Measurements from ENCODE around the gene C11orf68. TPM values are rescaled to one million over a fixed set of nuclear protein-coding genes. Genes with fewer than 3 reads are reported as not detected.

Gene C11orf68
- polyA plus RNA-seq (2011; rRNA removed) (49.8 and 81.9 TPM in 2 replicates), polyA minus RNA-seq (2011; rRNA and poly(A)+ RNA removed) (47.9 and 68.0 TPM in 2 replicates)

- CTCF ChIA-PET = interaction anchor here (1.0 to 4.8 kb wide), 4 partner anchors 15 to 138 kb away, joined by 3 to 60 read pairs (median 6); partner anchors contain the start of genes CCDC85B and FIBP
- Histone ChIP-seq H3K4me3 (ENCODE audit: low read depth, low read length) (peak within 1 kb of the TSS; percentile 87), H3K27me3 (ENCODE audit: control insufficient read depth, insufficient read depth, low read length) (no peaks in the 10 kb centered on the region), H3K36me3 (ENCODE audit: control insufficient read depth, insufficient read depth, low read length) (peaks cover 12% of the 10 kb centered on the region)
- TF ChIP-seq CTCF (IDR thresholded peaks at IDR 0.05; ENCODE audit: insufficient read depth, low read depth, low read length) = no peak
- POLR2A ChIA-PET = no interaction called here
- no peak for DNase-seq (ENCODE audit: low read depth)
These were observed at the start of gene C11orf68 for GRCh38 chr11:65918211-65919140. Gene C11orf68 (minus strand): TSS chr11:65919062. CDS start chr11:65919031, 31 bp downstream.

GRCh38 chr11:65967329-65967934, 48.6 kb upstream of the C11orf68 start:
- POLR2A ChIA-PET = no interaction called here
- TF ChIP-seq CTCF (IDR thresholded peaks at IDR 0.05; ENCODE audit: insufficient read depth, low read depth, low read length) = no peak
- H3K27me3 ChIP-seq (ENCODE audit: control insufficient read depth, insufficient read depth, low read length) = no peaks in the 10 kb centered on the region
- H3K4me3 ChIP-seq (ENCODE audit: low read depth, low read length) = no peak overlapping the region
- H3K36me3 ChIP-seq (ENCODE audit: control insufficient read depth, insufficient read depth, low read length) = peaks cover 43% of the 10 kb centered on the region
- DNase-seq (ENCODE audit: low read depth) = no peak
- CTCF ChIA-PET = no interaction called here

GRCh38 chr11:65965986-65966762, 47.3 kb upstream of the C11orf68 start:
- no peaks in the 10 kb centered on the region for H3K27me3 ChIP-seq (ENCODE audit: control insufficient read depth, insufficient read depth, low read length)
- ChIA-PET CTCF (interaction anchor here (0.9 to 1.4 kb wide), 3 partner anchors 10 to 82 kb away, joined by 4 to 6 read pairs (median 4); partner anchors contain the start of gene FIBP), POLR2A (no interaction called here)
- DNase-seq (ENCODE audit: low read depth) = no peak
- H3K4me3 ChIP-seq (ENCODE audit: low read depth, low read length) = no peak overlapping the region
- H3K36me3 ChIP-seq (ENCODE audit: control insufficient read depth, insufficient read depth, low read length) = peaks cover 43% of the 10 kb centered on the region
- no peak for TF ChIP-seq CTCF (IDR thresholded peaks at IDR 0.05; ENCODE audit: insufficient read depth, low read depth, low read length)

- no peak for DNase-seq (ENCODE audit: low read depth)
- TF ChIP-seq CTCF (IDR thresholded peaks at IDR 0.05; ENCODE audit: insufficient read depth, low read depth, low read length) = no peak
- H3K36me3 ChIP-seq (ENCODE audit: control insufficient read depth, insufficient read depth, low read length) = peaks cover 39% of the 10 kb centered on the region
- ChIA-PET CTCF (interaction anchor here (1.4 kb wide), 1 partner anchor 80 kb away, joined by 6 read pairs; no protein-coding TSS in a partner anchor), POLR2A (no interaction called here)
- H3K4me3 ChIP-seq (ENCODE audit: low read depth, low read length) = no peak overlapping the region
- no peaks in the 10 kb centered on the region for H3K27me3 ChIP-seq (ENCODE audit: control insufficient read depth, insufficient read depth, low read length)
These were observed 46.0 kb upstream of the C11orf68 start for GRCh38 chr11:65964906-65965305.
